Stomach (tissue), 4 donors: ENCODE measurements around the gene AFF1.
"Not testable (repeated sequence)": the region's sequence is repeated elsewhere in the genome, so short reads cannot be mapped to it uniquely, and the experiment has no call there.

ENCODE experiments used
- POLR2AphosphoS5 ChIP-seq, 3 donors: sonication (generic); formaldehyde crosslinking; IDR thresholded peaks; one replicate each; pipeline ENCODE4 v1.6.1; 2016; ENCODE audit warnings: antibody characterized with exemption in 3 of 3
- TF ChIP-seq, protein P1 (sequence below), 7 experiments: fragments of 450-650 bp in 4 of 7; fragments of 200-600 bp in 3 of 7; sonication (generic) in 3 of 7; IDR thresholded peaks; one replicate each; pipeline ENCODE4 v1.5.1; 2016 to 2019; ENCODE audit warnings: antibody characterized with exemption in 7 of 7, control low read depth in 2 of 7, mild to moderate bottlenecking in 1 of 7

DNA sequence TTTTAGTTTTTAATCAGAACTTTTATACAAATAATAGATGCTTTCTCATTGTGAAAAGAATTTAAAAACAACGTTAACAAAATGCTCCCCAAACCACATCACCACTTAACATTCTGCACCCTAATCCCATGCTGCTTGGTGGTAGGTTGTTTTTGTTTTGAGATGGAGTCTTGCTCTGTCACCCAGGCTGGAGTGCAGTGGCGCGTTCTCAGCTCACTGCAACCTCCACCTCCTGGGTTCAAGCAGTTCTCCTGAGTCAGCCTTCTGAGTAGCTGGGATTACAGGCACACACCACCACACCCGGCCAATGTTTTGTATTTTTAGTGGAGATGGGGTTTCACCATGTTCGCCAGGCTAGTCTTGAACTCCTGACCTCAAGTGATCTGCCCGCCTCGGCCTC is 102.4 kb downstream of the AFF1 start:
- TF ChIP-seq, protein P1, sequence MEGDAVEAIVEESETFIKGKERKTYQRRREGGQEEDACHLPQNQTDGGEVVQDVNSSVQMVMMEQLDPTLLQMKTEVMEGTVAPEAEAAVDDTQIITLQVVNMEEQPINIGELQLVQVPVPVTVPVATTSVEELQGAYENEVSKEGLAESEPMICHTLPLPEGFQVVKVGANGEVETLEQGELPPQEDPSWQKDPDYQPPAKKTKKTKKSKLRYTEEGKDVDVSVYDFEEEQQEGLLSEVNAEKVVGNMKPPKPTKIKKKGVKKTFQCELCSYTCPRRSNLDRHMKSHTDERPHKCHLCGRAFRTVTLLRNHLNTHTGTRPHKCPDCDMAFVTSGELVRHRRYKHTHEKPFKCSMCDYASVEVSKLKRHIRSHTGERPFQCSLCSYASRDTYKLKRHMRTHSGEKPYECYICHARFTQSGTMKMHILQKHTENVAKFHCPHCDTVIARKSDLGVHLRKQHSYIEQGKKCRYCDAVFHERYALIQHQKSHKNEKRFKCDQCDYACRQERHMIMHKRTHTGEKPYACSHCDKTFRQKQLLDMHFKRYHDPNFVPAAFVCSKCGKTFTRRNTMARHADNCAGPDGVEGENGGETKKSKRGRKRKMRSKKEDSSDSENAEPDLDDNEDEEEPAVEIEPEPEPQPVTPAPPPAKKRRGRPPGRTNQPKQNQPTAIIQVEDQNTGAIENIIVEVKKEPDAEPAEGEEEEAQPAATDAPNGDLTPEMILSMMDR (IDR thresholded peaks at IDR 0.05), result not testable (repeated sequence)
- TF ChIP-seq POLR2AphosphoS5 (IDR thresholded peaks at IDR 0.05), result not testable (repeated sequence)
